ENCODE measurements around the gene HPF1.

The HPF1 gene

DNA sequence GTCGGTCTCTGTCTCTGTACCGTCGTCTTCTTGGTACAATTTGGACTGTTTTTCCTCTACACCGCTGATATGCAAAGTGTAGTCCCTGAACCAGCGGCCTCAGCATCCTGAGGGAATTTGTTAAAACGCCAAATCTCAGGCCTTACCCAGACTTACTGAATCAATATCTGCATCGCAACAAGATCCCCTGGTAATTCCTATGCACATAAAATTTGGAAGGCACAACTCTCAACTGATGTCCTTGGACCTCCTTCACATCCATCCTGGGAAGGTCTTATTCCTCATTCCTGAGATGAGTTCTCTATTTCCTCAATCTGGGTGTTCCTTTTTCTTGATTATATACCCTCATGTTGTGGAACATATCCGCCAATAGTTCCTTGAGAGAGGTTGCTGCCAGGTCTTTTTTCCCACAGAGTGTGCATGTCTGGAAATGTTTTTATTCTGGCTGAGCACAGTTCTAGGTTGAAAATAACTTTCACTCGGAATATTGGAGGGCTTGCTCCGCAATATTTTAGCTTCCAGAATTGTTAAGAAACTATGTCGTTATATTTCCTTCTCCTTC lies 738 bp upstream of the HPF1 start:
- Histone ChIP-seq H3K9me3 (ENCODE audit: control insufficient read depth, insufficient read depth, low read length) (no peaks in the 10 kb centered on the region), H3K27ac (ENCODE audit: low read depth, low read length) (no peak overlapping the region), H3K4me3 (ENCODE audit: low read length) (peak overlapping the region; percentile 86), H3F3A (ENCODE audit: control insufficient read depth, insufficient read depth) (peaks cover 5% of the 10 kb centered on the region; the same call in 1 of the 2 replicates), H3K9me2 (replicated peaks; ENCODE audit: control insufficient read depth, low read length) (no peaks in the 10 kb centered on the region), H3K36me3 (ENCODE audit: control insufficient read depth, low read length) (no peaks in the 10 kb centered on the region), H3K27me3 (ENCODE audit: control insufficient read depth, low read length) (peaks cover 4% of the 10 kb centered on the region; the same call in 1 of the 2 replicates), H4K20me1 (ENCODE audit: control insufficient read depth, insufficient read depth, low read depth, low read length) (no peaks in the 10 kb centered on the region), H3K4me2 (ENCODE audit: low read length) (peak overlapping the region; percentile 79), H3K79me2 (ENCODE audit: control insufficient read depth, low read length) (peaks cover 18% of the 10 kb centered on the region), H3K4me1 (ENCODE audit: control insufficient read depth, low read length) (peaks cover 19% of the 10 kb centered on the region)
- TF ChIP-seq EZH2phosphoT487 (IDR thresholded peaks at IDR 0.05; ENCODE audit: borderline replicate concordance, low read length), result no peak
- TF ChIP-seq, protein P1, sequence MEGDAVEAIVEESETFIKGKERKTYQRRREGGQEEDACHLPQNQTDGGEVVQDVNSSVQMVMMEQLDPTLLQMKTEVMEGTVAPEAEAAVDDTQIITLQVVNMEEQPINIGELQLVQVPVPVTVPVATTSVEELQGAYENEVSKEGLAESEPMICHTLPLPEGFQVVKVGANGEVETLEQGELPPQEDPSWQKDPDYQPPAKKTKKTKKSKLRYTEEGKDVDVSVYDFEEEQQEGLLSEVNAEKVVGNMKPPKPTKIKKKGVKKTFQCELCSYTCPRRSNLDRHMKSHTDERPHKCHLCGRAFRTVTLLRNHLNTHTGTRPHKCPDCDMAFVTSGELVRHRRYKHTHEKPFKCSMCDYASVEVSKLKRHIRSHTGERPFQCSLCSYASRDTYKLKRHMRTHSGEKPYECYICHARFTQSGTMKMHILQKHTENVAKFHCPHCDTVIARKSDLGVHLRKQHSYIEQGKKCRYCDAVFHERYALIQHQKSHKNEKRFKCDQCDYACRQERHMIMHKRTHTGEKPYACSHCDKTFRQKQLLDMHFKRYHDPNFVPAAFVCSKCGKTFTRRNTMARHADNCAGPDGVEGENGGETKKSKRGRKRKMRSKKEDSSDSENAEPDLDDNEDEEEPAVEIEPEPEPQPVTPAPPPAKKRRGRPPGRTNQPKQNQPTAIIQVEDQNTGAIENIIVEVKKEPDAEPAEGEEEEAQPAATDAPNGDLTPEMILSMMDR (IDR thresholded peaks at IDR 0.05; ENCODE audit: low read depth, low read length, poor library complexity, severe bottlenecking), result no peak

DNA sequence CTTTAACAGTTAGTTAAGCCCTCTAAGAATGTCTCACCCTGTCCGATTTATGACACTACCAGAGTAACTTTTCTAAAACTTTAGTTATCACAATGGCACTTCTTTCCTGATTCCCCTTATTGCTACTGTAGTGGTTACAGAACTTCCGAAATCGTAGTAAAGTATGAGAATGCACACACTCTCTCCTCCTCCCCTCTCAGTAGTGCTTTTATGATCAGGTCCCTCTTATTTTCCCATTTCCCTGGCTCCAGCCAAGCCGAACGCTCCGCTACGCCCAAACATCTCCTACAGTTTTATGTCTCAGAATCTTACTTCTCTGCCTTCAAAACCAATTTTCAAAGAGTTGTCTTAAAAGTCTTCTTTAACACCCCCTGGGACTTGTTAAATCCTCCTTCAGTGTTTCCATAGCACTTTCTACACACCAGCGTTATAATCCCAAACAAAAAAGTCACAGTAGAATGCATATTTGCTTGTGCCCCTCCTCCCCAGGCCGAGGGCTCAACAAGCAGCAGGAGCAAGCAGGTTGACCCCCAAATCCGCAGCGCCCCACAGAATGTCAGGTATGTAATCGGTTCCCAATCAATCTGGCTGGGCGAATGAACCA lies 671 bp downstream of the HPF1 start:
- Histone ChIP-seq H3K27me3 (ENCODE audit: control insufficient read depth, low read length) (peaks cover 2% of the 10 kb centered on the region; the same call in 1 of the 2 replicates), H3K27ac (ENCODE audit: low read depth, low read length) (no peak overlapping the region), H3K36me3 (ENCODE audit: control insufficient read depth, low read length) (no peaks in the 10 kb centered on the region), H4K20me1 (ENCODE audit: control insufficient read depth, insufficient read depth, low read depth, low read length) (no peaks in the 10 kb centered on the region), H3K79me2 (ENCODE audit: control insufficient read depth, low read length) (peaks cover 18% of the 10 kb centered on the region), H3K4me3 (ENCODE audit: low read length) (peak overlapping the region; percentile 86), H3K4me1 (ENCODE audit: control insufficient read depth, low read length) (peaks cover 19% of the 10 kb centered on the region), H3K9me3 (ENCODE audit: control insufficient read depth, insufficient read depth, low read length) (no peaks in the 10 kb centered on the region), H3K4me2 (ENCODE audit: low read length) (peak overlapping the region; percentile 79), H3K9me2 (replicated peaks; ENCODE audit: control insufficient read depth, low read length) (no peaks in the 10 kb centered on the region), H3F3A (ENCODE audit: control insufficient read depth, insufficient read depth) (peaks cover 5% of the 10 kb centered on the region; the same call in 1 of the 2 replicates)
- no peak for TF ChIP-seq EZH2phosphoT487 (IDR thresholded peaks at IDR 0.05; ENCODE audit: borderline replicate concordance, low read length)
- TF ChIP-seq, protein P1 (IDR thresholded peaks at IDR 0.05; ENCODE audit: low read depth, low read length, poor library complexity, severe bottlenecking), result no peak

DNA sequence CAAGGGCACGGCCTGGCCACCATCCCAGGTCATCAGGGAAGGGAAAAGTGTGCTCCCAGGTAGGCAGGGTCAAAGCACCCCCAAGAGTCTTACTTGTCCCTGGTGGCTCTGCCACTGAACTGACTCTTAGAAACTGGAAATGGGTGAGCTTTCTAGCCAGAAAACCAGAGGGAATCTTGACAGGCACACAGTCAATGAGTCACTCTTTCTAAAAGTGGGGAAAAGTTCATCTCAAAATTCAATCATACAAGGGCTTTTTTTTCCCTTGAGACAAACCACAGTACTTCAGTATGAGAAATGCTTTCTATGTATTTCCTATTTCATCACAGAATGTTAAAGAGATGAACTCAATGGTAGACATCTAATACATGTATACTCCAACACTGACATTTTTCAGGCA lies 12.5 kb downstream of the HPF1 start:
- Histone ChIP-seq H4K20me1 (ENCODE audit: control insufficient read depth, insufficient read depth, low read depth, low read length) (no peaks in the 10 kb centered on the region), H3K36me3 (ENCODE audit: control insufficient read depth, low read length) (peaks cover 6% of the 10 kb centered on the region; the same call in 1 of the 2 replicates), H3K79me2 (ENCODE audit: control insufficient read depth, low read length) (no peaks in the 10 kb centered on the region), H3K4me3 (ENCODE audit: low read length) (no peak overlapping the region), H3K9me3 (ENCODE audit: control insufficient read depth, insufficient read depth, low read length) (no peaks in the 10 kb centered on the region), H3K4me1 (ENCODE audit: control insufficient read depth, low read length) (no peaks in the 10 kb centered on the region), H3K4me2 (ENCODE audit: low read length) (no peak overlapping the region), H3F3A (ENCODE audit: control insufficient read depth, insufficient read depth) (no peaks in the 10 kb centered on the region), H3K27me3 (ENCODE audit: control insufficient read depth, low read length) (no peaks in the 10 kb centered on the region), H3K9me2 (replicated peaks; ENCODE audit: control insufficient read depth, low read length) (no peaks in the 10 kb centered on the region), H3K27ac (ENCODE audit: low read depth, low read length) (no peak overlapping the region)
- TF ChIP-seq EZH2phosphoT487 (IDR thresholded peaks at IDR 0.05; ENCODE audit: borderline replicate concordance, low read length), result no peak
- TF ChIP-seq, protein P1 (IDR thresholded peaks at IDR 0.05; ENCODE audit: low read depth, low read length, poor library complexity, severe bottlenecking), result no peak
